Ramos (cell line): ENCODE results near the gene DIAPH2.

Source experiments
- in situ Hi-C: fragments of 300-500 bp; cut with MboI; formaldehyde crosslinking; loops from one replicate; pipeline ENCODE4 v1.14.3; 2022; ENCODE audit warnings: low sequenced_read_pairs; ENCODE audit not compliant: unreplicated experiment

The DIAPH2 gene

DNA sequence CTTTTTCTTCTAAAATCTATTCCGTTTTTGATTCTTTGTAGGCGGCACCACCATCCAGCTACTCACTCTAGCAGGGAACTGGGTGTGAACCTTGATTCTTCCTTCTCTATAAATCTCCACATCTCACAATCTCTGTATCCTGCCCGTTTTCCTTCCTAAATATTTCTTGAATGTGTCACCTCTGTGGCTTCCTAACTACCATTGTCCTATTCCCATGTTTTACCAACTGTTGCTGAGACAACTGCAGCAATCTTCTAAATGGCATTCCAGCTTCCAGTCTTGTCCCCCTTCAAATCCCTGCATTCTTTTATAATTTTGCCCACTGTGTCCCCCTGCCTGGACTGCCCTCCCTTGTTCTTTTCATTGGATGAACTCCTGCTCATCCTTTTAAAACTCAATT lies 840.4 kb downstream of the DIAPH2 start:
- in situ Hi-C loops, result no loop called here

DNA sequence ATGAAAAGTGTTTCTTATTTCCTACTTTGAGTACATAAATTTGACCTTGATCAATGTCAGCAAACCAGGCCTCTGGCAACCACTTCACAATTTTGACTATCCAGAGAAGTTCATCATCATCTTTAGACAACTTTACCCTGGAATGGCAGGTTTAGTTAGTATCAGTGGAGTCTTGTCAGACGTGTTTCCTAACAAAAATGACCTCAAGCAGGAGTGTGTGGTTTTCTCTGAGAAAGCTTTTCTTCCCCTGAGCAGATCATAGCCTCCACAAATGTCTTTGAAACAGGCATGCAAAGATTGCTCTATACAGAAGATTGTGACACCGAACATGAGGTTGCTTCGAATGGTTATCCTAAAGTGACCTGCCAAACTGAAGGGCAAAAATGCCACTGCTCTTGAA lies 841.3 kb downstream of the DIAPH2 start:
- in situ Hi-C loops, result no loop called here

DNA sequence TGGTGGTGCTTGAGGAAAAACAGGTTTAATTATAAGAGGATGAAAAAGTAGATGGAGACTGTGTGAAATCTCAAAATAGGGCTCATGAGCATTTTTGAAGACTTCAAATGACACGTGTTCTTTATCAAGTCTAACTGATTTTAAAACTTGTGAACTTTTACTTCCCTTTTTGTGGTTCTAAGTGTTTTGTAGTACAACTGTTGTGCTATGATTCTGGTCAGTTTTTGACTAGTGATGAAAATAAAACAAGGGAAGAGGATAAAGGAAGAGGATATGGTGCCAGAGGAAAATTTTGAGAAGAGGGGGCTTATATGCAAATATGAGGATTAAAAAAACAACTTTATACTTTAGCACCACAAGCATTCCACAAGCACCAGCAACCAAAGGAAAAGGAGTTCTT lies 843.1 kb downstream of the DIAPH2 start:
- in situ Hi-C loops, result no loop called here

DNA sequence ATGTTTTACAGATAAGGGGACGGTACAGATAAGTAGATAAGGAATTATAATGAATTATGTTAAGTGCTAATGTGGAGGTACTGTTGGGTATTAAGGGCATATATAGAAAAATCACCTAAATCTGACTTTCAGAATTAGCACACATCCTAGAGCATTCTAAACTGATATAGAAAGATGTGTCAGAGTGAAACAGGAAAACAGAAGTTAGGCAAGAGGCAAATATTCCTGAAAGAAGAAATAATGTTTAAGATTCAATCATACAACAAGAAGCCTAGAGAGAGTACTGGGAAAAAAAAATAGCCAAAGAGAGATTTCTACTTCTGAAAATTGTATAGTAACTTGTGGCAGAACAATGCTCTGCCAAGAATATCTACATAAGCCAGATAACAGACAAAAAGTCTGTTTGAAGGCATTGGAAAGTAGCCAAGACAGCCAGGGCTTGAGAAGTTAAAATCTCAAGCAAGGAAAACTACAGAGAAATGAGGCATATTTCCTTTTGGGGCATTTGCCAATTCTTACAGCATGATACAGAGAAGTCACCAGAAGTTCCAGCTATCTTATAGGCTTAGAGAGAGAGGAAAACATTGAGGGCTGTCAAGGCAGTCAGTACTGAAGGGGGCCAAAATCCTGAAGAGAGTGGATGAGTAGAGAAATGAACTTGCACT lies 845.0 kb downstream of the DIAPH2 start:
- in situ Hi-C loops, result no loop called here

DNA sequence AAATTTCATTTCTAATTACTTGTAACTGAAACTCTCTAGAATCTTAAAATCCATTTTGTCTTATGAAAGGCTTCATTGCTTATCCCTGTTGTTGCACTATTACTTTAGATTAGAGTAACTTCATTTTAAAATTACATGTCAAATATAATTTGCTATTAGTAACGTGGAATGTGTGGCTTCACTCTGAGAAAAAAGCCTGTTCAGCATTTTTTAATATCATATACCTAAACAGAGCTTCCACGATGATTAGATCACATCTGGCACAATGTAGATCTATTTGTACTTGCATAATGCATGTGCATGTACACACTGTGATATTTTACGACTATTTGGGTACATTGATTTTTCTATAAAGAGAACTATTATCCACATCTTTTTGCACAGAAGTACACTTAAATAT lies 847.2 kb downstream of the DIAPH2 start:
- in situ Hi-C loops, result no loop called here

DNA sequence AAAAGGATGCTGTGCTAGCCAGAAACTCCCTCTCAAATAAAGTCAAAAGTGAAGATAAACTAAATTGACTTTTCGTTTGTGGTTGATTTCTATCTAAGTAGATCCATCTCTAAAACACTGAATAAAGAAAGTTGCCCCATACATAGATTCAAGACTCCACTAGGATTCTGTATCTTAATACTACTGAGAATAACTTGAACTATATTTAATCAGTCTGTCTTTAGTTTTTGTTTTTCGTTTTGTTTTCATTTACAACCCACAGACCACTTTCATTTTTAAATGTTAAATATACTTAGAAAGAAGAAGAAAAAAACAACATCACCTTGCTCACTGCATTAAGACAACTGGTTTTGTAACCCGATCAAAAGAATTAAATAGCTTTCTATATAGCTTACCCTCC lies 854.1 kb downstream of the DIAPH2 start:
- in situ Hi-C loops, result no loop called here

DNA sequence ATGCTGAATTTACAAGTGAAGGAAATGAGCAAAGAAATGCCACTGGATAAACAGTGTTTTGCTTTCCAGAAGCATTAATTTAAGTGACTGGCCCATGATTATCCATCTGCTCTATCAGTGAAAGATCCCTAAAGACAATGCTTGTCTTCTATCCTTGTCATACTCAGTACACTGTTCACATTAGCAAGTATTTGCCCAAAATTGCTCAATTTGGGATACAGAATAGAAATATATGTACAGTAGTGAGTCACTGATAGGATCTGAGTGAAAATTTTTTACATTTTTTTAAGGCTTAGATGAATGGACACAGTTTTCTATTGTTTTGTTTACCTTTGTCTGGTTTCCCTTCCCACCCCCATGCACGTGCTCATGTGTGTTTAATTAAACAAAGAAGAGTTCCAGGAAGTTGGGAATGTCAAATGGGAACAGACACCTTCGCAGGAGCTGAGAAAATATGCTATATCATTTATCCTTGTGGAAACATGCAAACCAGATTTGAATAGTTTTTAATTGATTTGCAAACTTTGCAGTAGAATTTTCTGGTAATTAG lies 855.4 kb downstream of the DIAPH2 start:
- in situ Hi-C loops, result no loop called here

DNA sequence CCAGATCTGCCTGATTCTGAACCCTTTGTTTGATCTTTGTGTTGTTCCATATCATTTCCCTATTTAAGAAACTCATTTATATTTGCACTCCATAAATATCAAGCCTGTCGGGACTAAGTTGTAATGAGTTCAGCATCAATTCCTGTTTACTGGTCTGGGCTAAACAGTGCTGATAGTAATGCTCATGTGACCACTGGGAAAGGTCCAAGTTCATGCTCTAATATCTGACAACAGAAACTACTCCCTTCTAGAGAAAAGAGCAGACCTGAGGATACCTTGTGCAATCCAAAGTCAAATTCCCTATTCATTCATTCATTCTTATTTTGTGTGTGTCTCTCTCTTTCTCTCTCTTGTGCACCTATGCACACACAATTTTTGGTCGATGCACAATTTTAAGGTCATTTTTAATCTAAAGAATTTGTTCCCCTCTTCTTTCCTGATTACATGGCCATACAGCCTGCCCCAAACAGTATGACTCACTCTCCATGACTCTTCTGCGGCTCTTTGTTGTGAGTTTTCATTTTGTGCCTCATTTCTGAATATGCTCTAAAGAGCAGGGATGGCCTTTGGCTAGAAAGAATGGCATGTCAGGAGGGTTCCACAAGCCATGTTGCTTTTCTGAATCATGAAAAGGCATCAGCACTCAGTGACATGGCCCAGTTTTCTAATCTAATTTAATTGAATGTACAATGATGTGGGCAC lies 863.4 kb downstream of the DIAPH2 start:
- in situ Hi-C loops, result no loop called here

DNA sequence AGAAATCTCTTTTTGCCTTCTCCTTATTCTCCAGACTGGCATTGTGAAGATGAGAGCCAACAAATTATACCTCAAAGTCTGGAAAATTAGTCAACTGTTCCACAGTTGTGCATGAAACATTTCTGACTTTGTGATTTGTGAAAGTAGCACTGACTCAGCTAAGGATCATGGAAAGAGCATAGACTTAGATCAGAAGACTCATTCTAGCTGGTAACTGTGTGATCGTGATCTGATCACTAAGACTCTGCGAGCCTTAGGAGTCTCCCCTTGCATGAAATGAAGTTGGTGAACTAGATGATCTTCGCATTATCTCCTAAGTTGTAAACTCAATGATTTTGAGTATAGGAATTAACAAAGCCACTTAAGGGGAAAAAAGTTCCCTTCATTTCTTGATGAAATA lies 867.2 kb downstream of the DIAPH2 start:
- in situ Hi-C loops, result no loop called here

DNA sequence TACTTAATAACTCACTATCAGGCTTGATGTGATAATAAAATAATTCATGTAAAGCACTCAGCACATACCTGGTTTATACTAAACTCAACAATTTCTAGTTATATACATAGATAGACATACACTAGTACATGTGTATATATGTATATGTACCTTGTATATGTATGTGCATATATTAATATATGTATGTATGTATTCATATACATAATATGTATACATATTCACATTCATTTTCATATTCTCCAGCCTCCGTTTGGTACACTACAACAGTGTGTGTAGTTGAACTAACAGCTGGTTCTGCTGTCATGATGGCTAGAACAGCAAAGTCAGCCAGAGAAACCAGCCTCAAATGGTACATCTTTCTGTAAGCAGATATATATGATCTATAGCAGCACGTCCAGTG lies 869.2 kb downstream of the DIAPH2 start:
- in situ Hi-C loops, result no loop called here

DNA sequence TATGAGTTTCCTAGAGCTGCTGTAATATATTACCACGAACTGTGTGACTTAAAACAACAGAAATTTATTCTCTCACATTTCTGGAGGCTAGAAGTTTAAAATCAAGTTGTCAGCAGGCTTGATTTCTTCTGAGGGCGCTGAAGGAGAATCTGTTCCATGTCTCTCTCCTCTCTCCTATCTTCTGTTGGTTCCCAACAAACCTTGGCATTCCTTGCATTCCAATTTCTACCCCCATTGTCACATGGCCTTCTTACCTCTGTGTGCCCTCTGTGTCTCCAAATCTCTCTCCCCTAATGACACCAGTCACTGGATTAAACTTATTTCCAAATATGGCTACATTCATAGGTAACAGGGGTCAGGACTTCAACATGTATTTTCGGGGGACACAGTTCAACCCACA lies 871.7 kb downstream of the DIAPH2 start:
- in situ Hi-C loops, result no loop called here

DNA sequence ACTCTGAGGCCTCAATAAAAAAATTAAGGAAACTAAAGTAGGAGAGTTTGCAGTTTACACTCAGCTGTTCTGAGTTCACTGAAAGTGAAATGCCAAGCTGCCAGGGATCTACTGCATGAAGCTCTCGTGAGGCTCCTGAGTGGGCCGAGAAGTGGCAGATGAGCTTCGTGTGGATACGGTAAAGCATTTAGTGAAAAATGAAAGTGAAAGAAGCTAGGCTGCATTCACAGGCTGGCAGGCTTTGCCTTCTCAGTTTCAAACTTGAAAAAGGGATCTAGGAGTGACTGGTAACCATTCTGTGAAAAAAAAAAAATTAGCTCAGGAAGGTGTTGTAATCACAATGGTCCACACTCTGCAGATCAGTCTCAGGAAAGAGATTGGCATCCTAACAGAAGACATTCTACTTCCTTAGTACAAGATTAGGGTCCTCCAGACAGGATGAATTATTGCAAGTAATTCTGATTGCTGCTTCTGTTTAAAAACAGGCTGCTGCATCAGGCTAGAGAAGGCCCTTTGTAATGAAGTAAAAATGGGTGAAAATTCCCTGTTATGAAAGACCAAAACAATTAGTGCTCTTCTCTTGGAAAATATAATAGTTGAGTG lies 879.0 kb downstream of the DIAPH2 start:
- in situ Hi-C loops, result no loop called here

DNA sequence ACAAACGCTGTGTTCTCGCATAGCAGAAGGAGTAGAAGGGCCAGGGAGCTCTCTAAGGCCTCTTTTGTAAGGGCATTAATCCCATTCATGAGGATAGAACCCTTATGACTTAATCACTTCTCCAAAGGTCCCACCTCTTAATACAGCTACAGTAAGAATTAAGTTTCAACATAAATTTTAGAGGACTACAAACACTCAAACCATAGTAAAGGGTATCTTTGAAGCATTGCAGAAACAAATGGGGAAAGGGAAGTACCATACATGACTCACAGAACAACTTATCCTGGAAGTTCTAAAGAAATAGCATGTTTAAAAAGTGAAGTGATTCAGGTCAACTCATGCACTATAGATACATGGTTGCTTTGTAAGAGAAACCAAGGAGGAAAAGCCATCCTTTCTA lies 879.9 kb downstream of the DIAPH2 start:
- in situ Hi-C loops, result no loop called here

DNA sequence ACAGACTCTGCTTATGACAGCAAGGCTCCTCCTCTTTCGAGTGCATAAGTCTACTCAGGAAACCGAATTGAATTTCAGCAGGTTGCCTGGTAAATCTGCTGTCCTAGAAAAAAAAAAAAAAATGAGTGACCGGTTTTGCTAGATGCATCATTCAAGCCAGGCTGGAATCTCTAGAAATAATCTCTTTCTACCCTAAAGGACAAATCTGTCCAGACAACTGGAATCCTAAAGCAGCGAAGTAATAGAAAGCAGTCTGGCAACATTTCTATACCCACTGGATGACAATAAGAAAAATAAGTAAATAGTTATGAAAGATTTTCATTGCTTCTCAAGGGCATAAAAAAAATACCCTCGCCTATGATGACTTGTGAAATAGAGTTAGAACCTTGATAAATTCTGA lies 902.5 kb downstream of the DIAPH2 start:
- in situ Hi-C loops, result no loop called here

DNA sequence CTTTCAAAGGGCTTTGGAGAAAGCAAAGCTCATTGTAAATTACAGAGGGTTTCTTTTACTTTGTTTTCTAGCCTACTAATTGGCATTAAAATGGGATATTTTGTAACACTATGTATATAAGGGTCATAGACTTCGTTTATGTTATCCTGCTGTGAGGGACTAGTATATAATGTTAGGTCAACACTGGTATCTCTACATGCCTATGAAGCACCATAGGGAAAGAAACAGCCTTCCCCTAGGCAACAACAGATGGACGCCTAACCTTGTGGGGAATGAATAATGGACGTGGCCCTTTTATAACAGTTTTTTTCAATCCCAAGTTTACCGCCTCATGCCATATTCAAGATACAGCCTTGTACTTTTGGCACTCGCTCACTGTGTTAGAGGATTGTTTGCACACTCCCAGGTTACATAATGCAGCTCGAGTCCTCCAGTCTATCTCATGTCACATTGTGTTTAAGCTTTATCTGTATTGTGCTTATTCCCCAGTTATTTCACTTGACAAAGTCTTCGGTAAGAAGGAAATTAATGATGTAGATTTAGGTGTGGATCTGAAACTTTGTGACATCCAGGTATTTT lies 910.1 kb downstream of the DIAPH2 start:
- in situ Hi-C loops, result no loop called here

DNA sequence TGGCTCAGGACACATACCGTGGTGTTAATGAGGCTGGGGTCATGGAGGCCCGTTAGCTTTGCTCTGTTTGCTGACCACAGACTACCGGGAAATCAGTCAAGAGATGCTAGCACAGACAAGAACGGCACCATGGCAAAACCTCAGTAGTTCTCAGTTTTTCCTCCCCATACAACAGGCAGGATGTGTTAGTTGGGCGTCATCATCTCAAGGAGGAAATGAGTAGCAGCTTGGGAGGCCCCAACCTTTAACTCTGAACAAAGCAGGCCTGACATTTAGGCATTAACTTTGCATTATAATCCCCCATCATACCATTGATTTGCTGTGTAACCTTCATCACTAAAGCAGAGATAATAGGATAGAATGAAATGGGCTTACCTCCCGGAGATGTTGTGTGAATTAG lies 913.3 kb downstream of the DIAPH2 start:
- in situ Hi-C loops, result no loop called here

DNA sequence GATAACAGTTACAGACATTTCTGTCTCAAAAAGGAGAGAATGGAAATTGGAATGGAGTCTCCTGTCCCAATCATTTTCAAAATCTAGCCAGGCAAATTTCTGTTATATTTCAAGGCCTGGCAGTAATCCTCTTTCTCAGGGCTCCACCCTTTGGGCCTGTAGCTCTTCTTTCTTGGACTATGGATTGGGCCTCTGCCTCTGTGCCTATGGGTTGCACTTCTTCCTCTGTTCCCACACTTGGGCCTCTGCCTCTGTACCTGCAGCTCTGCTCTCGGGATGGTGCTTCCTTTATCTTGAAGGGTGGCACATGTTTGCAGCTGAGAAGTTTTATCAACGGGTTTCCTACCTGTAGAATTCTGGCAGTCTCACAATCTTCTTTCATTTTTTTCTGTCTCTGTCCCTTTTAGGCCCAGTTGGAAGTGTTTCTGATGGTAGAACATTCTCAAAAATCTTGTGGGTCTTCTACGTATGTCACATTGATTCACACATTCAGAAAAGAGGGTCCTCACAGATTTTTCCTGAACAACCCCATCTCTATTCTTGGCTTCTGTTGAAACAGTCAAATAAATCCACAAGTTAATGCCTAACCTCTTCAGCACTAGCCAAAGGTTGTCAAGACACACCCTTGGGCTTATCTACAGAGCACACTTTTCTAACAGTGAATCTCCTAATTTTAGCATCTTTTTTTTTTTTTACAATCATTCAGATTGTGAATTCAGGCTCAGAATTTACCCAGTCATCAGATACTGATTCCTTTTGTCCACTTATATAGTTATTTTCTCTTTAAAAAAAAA lies 918.0 kb downstream of the DIAPH2 start:
- in situ Hi-C loops, result no loop called here

DNA sequence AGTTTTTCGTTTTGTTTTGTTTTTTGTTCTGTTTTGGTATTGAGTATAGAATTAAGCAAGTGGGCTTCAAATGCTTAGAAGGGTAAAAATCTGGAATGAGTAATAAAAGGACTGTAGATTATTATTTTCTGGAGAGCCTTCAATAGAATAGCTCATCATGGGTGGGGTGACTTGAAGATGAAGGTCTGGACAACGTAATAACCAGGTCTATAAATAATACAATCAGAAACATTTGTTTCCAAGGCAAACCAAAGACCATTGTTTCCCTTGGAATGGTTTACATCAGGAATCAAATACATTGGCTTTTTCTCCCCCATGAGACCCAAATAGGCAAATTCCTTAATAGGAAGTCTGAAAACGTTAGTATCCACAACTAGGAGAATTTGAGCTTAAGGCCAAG lies 920.6 kb downstream of the DIAPH2 start:
- in situ Hi-C loops, result no loop called here

DNA sequence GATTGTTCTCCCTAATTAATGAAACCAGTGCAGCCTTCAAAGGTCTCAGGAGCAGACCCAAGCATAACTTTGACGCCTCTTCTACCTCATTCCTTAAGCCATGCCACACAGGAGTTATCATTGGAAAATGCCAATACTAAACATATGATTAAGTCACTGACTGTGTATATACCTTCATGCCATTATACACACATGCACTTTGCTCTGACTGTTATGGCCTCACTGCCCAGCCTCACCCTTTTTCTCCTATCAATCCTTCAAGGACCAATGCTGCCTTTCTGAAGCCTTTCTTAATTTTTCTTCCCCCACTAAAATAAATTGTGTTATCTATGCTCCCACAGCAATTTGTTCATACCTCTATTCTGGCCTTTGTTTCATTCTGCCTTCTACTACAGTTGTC lies 924.7 kb downstream of the DIAPH2 start:
- in situ Hi-C loops, result no loop called here

DNA sequence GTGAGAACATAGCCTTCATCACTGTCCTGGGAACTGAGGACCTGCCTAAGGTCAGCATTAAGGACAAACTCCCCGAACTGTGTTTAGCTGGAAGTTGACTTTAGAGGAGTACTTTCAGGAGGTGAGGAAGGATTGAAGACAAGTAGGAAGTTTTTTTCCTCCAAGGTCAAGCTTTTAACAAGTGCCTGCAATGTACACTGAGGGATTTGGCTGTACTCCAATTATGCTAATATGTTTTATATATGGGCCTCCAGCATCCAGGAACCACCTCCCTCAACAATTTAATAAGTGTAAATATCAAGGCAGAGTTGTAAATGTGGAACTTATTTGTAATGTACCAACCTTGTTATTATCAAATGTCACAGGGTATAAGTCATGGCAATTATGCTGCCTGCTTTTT lies 925.3 kb downstream of the DIAPH2 start:
- in situ Hi-C loops, result no loop called here
